Nephron progenitor cell (in vitro differentiated cells): Measurements from ENCODE around the gene CDKN2AIPNL.
A peak's percentile ranks its signal among the peaks of the same experiment; 100 is the strongest.
"Not testable (repeated sequence)": the region's sequence is repeated elsewhere in the genome, so short reads cannot be mapped to it uniquely, and the experiment has no call there.

Experiments used
- DNase-seq: peaks from one replicate; pipeline ENCODE4 v3.0.0; 2021
- H3K27ac Mint-ChIP-seq: 2 replicates; pipeline ENCODE4 v1.8.0; 2021; ENCODE audit warnings: mild to moderate bottlenecking, moderate library complexity, mixed read lengths
- H3K27me3 Mint-ChIP-seq: 2 replicates; pipeline ENCODE4 v1.8.0; 2021; ENCODE audit warnings: mild to moderate bottlenecking, low read depth, mixed read lengths; ENCODE audit not compliant: poor library complexity
- H3K36me3 Mint-ChIP-seq: 2 replicates; pipeline ENCODE4 v1.8.0; 2021; ENCODE audit warnings: low read depth, mixed read lengths
- H3K4me1 Mint-ChIP-seq: 2 replicates; pipeline ENCODE4 v1.8.0; 2021; ENCODE audit warnings: mixed read lengths
- H3K4me3 Mint-ChIP-seq: 2 replicates; pipeline ENCODE4 v1.8.0; 2021; ENCODE audit warnings: mild to moderate bottlenecking, moderate library complexity, mixed read lengths
- H3K9me3 Mint-ChIP-seq: 2 replicates; pipeline ENCODE4 v1.8.0; 2021; ENCODE audit warnings: mild to moderate bottlenecking, moderate library complexity, mixed read lengths
- TF ChIP-seq, protein P1 (sequence below): fragments of 200-600 bp; sonication (generic); IDR thresholded peaks from 2 replicates; pipeline ENCODE4 v1.5.0; 2021; ENCODE audit warnings: antibody characterized with exemption

Gene CDKN2AIPNL

DNA sequence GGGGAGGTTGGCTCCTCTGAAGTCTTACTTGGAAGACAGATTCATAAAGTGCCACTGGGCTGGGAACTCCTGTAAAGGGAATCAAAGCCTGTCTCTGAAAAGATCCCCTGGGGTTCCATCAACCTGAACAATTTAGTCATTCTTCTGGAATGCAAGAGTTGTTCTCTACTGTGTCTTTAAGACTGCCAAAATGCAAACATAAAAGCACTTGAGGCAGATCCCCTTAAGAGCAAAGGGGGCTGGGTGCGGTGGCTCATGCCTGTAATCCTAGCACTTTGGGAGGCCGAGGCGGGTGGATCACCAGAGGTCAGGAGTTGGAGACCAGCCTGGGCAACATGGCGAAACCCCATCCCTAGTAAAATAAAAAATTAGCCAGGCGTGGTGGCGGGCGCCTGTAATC lies 16.7 kb downstream of the CDKN2AIPNL start:
- peaks cover 70% of the 10 kb centered on the region for H3K36me3 Mint-ChIP-seq
- H3K9me3 Mint-ChIP-seq = no peaks in the 10 kb centered on the region
- no peaks in the 10 kb centered on the region for H3K4me1 Mint-ChIP-seq
- TF ChIP-seq, protein P1, sequence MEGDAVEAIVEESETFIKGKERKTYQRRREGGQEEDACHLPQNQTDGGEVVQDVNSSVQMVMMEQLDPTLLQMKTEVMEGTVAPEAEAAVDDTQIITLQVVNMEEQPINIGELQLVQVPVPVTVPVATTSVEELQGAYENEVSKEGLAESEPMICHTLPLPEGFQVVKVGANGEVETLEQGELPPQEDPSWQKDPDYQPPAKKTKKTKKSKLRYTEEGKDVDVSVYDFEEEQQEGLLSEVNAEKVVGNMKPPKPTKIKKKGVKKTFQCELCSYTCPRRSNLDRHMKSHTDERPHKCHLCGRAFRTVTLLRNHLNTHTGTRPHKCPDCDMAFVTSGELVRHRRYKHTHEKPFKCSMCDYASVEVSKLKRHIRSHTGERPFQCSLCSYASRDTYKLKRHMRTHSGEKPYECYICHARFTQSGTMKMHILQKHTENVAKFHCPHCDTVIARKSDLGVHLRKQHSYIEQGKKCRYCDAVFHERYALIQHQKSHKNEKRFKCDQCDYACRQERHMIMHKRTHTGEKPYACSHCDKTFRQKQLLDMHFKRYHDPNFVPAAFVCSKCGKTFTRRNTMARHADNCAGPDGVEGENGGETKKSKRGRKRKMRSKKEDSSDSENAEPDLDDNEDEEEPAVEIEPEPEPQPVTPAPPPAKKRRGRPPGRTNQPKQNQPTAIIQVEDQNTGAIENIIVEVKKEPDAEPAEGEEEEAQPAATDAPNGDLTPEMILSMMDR = no peak
- no peak for DNase-seq
- no peaks in the 10 kb centered on the region for H3K27me3 Mint-ChIP-seq
- H3K27ac Mint-ChIP-seq = no peak overlapping the region
- H3K4me3 Mint-ChIP-seq = no peak overlapping the region

DNA sequence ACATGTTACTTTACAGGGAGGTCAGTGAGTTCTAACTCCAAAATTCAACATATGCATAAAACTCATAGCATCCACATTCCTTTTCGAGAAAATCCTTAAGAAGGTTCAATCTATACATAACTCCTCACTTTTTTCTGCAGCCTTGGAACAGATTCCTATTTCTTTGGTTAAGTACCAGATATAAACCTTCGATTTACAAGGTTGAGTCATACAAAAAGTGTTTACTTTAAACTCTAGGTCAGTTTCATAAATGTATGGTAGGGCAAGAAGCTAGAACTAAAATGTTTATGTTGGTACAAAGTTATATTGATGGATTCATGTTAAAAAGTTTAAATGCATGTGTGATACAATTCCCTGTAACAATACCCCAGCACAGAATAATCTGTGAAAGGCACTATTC lies 19.4 kb downstream of the CDKN2AIPNL start:
- H3K9me3 Mint-ChIP-seq = no peaks in the 10 kb centered on the region
- no peak for DNase-seq
- H3K36me3 Mint-ChIP-seq = peaks cover 66% of the 10 kb centered on the region
- H3K27ac Mint-ChIP-seq = peak overlapping the region; percentile 30
- TF ChIP-seq, protein P1 = no peak
- H3K4me1 Mint-ChIP-seq = no peaks in the 10 kb centered on the region
- no peaks in the 10 kb centered on the region for H3K27me3 Mint-ChIP-seq
- no peak overlapping the region for H3K4me3 Mint-ChIP-seq

DNA sequence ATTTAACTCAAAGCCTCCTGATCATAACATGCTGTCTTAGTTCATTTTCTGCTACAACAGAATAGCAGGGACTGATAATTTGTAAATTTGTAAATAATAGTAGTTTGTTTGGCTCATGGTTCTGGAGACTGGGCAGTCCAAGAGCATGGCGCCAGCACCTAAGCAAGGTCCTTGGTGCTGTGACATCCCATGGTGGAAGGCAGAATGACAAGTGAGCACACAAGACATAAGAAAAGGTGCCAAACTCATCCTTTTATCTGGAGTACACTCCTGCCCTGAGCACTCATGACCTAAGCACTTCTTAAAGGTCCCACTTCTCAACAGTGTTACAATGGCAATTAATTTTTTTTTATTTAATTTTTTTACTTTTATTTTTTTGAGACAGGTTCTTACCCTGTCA lies 24.2 kb downstream of the CDKN2AIPNL start:
- no peaks in the 10 kb centered on the region for H3K9me3 Mint-ChIP-seq
- no peaks in the 10 kb centered on the region for H3K27me3 Mint-ChIP-seq
- no peaks in the 10 kb centered on the region for H3K4me1 Mint-ChIP-seq
- H3K4me3 Mint-ChIP-seq = no peak overlapping the region
- TF ChIP-seq, protein P1 = no peak
- peaks cover 84% of the 10 kb centered on the region for H3K36me3 Mint-ChIP-seq
- no peak for DNase-seq
- H3K27ac Mint-ChIP-seq = no peak overlapping the region

DNA sequence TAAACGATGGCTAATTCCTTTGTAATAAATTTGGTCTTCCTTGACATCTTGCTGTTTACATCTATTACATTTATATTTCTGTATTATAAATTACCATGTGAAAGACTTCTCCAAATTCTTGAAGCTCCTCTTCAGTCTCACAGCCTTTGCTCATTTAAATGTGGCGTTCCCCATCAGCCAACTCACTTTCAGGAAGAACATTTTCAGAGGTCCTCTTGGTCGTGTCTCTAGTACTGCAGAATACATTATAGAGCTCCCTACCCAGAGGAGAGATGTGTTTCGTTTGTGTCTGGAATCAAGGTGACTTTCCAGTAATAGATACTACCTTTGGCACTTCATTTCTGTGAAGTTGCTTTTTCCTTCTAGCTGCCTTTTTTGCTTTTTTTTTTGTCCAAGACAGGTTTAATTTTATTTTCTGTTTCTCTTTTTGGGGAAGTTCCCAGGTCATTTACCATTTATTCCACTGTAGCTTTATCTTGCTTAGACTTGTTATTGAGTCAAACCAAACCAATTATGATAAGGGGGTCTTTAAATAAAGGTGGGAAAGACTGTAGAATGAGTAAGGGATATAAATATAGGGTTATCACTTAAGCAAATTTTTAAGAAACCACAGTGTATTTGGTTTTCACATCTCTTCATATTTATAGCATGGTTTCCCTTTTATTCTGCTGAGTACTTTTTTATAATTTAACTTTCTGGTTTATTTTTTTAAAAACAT lies 27.5 kb downstream of the CDKN2AIPNL start:
- Mint-ChIP-seq H3K4me1 (no peaks in the 10 kb centered on the region), H3K27me3 (no peaks in the 10 kb centered on the region), H3K27ac (peak overlapping the region; percentile 33), H3K9me3 (no peaks in the 10 kb centered on the region), H3K4me3 (no peak overlapping the region), H3K36me3 (peaks cover 74% of the 10 kb centered on the region)
- TF ChIP-seq, protein P1 = no peak
- DNase-seq = no peak

DNA sequence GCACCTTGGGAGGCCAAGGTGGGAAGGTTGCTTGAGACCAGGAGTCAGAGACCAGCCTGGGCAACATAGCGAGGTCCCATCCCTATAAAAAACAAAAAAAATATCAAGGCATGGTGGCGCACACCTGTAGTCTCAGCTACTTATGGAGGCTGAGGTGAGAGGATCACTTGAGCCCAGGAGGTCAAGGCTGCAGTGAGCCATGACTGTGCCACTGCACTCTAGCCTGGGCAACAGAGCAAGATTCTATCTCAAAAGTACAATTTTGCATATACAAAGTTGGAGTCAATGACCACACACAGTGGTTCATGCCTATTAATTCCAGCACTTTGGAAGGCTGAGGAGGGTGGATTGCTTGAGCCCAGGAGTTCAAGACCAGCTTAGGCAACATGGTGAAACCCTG lies 29.5 kb downstream of the CDKN2AIPNL start:
- H3K4me3 Mint-ChIP-seq, H3K27ac Mint-ChIP-seq, H3K9me3 Mint-ChIP-seq, H3K27me3 Mint-ChIP-seq, DNase-seq, H3K4me1 Mint-ChIP-seq: not testable (repeated sequence)
- peaks cover 70% of the 10 kb centered on the region for H3K36me3 Mint-ChIP-seq

DNA sequence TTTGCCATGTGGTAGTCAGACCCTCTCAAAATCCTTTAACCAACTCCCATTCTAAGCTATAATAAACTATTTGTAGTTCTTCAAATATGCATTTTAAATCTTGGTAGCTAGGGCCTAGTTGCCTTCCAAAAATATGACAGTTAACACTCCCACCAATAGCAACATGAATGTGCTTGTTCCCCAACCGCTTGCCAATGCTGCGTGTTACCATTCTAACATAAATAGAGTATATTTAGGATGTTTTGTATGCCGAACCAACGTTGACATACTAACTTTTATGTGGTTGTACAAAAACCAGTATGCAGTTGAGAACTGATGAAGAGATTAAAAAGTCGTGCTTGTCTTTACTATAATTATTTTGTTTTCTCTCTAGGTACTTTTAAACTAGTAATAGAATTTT lies 31.3 kb downstream of the CDKN2AIPNL start:
- H3K36me3 Mint-ChIP-seq = peaks cover 61% of the 10 kb centered on the region
- no peak for DNase-seq
- no peaks in the 10 kb centered on the region for H3K27me3 Mint-ChIP-seq
- no peaks in the 10 kb centered on the region for H3K9me3 Mint-ChIP-seq
- no peaks in the 10 kb centered on the region for H3K4me1 Mint-ChIP-seq
- H3K27ac Mint-ChIP-seq = no peak overlapping the region
- TF ChIP-seq, protein P1 = no peak
- no peak overlapping the region for H3K4me3 Mint-ChIP-seq
